Left lung (tissue), 10 donors: Measurements from ENCODE around the gene CCDC15. TPM values are rescaled to one million over a fixed set of nuclear protein-coding genes. Genes with fewer than 3 reads are reported as not detected.
A peak's percentile ranks its signal among the peaks of the same experiment; 100 is the strongest.

Experiments
- ATAC-seq: fragments of 200-7000 bp; cut with Tn5 transposase; one replicate; pipeline ENCODE4 v1.9.1; 2020; ENCODE audit warnings: moderate library complexity
- DNase-seq, 4 donors: peaks; one replicate each; pipeline ENCODE4 v3.0.0-alpha.2; 2013 to 2020
- H3K27ac ChIP-seq, 2 donors: fragments of 200-600 bp; sonication (generic) in 1 of 2; one replicate each; pipeline versions ENCODE4 v1.5.0 to v1.8.0; 2020 to 2021
- H3K27me3 ChIP-seq, 2 donors: fragments of 200-600 bp; sonication (generic) in 1 of 2; one replicate each; pipeline versions ENCODE4 v1.5.0 to v1.8.0; 2020 to 2021
- H3K36me3 ChIP-seq, 2 donors: fragments of 200-600 bp; sonication (generic) in 1 of 2; one replicate each; pipeline versions ENCODE4 v1.5.0 to v1.8.0; 2020 to 2021
- H3K4me1 ChIP-seq, 2 donors: fragments of 200-600 bp; one replicate each; pipeline ENCODE4 v1.8.0; 2021
- H3K4me3 ChIP-seq, 2 donors: fragments of 200-600 bp; sonication (generic) in 1 of 2; one replicate each; pipeline versions ENCODE4 v1.5.0 to v1.8.0; 2020 to 2021; ENCODE audit warnings: mild to moderate bottlenecking in 1 of 2
- H3K9me3 ChIP-seq, 2 donors: fragments of 200-600 bp; sonication (generic) in 1 of 2; one replicate each; pipeline versions ENCODE4 v1.5.0 to v1.8.0; 2020 to 2021
- CTCF ChIP-seq, 2 donors: fragments of 200-600 bp; sonication (generic) in 1 of 2; IDR thresholded peaks; one replicate each; pipeline versions ENCODE4 v1.5.0 to v1.8.0; 2021; ENCODE audit warnings: antibody characterized with exemption in 2 of 2
- intact Hi-C, 2 donors: fragments of 100-400 bp; cut with DNase I; formaldehyde crosslinking; loops; one replicate each; pipeline versions ENCODE4 v1.11.2 to v1.14.2; 2022
- polyA plus RNA-seq, 6 donors: library from polyadenylated mRNA; unstranded; fragments of 120-200 nt; gene quantifications; one replicate each; pipeline ENCODE4 v1.2.1, GENCODE V29; 2013; ENCODE audit not compliant: insufficient read length in 6 of 6
- total RNA-seq, 2 donors: library from RNA; stranded (reverse); fragmentation: NEBNext Ultra II Directional; extraction: Animal tissue kit (Norgen Biotek cat#: 25700); gene quantifications; one replicate each; pipeline ENCODE4 v1.2.1, GENCODE V29; 2021
- donor health status: DM: no; HTN: yes; CAD: no.
- donor health status: DM: no; HTN: no; CAD: no.

Gene CCDC15
- total and polyA plus RNA-seq, 8 donors: 1.7 to 10.1 (median 6.4) TPM

GRCh38 chr11:124946735-124947141, 7.3 kb upstream of the CCDC15 start:
- peaks cover 0 to 8% of the 10 kb centered on the region in 2 donors for H3K9me3 ChIP-seq
- no peaks in the 10 kb centered on the region for H3K36me3 ChIP-seq
- intact Hi-C loops: no loop called here
- TF ChIP-seq CTCF (IDR thresholded peaks at IDR 0.05): no peak
- ATAC-seq (no peak), DNase-seq (no peak)
- no peak overlapping the region for H3K4me3 ChIP-seq
- no peak overlapping the region for H3K27ac ChIP-seq
- H3K27me3 ChIP-seq: no peaks in the 10 kb centered on the region
- H3K4me1 ChIP-seq: no peaks in the 10 kb centered on the region

- H3K27ac ChIP-seq: no peak overlapping the region
- H3K4me3 ChIP-seq: no peak overlapping the region
- DNase-seq (no peak), ATAC-seq (no peak)
- TF ChIP-seq CTCF (IDR thresholded peaks at IDR 0.05): no peak
- intact Hi-C loops: no loop called here
- H3K4me1 ChIP-seq: peaks cover 0 to 13% of the 10 kb centered on the region in 2 donors
- H3K27me3 ChIP-seq: no peaks in the 10 kb centered on the region
- peaks cover 0 to 8% of the 10 kb centered on the region in 2 donors for H3K9me3 ChIP-seq
- H3K36me3 ChIP-seq: no peaks in the 10 kb centered on the region
These were observed 3.2 kb upstream of the CCDC15 start for GRCh38 chr11:124950601-124951330.

GRCh38 chr11:124951341-124951740, 2.7 kb upstream of the CCDC15 start:
- ATAC-seq: no peak
- no peak for TF ChIP-seq CTCF (IDR thresholded peaks at IDR 0.05)
- intact Hi-C loops: no loop called here
- H3K36me3 ChIP-seq: no peaks in the 10 kb centered on the region
- H3K4me3 ChIP-seq: no peak overlapping the region
- peaks cover 0 to 8% of the 10 kb centered on the region in 2 donors for H3K9me3 ChIP-seq
- no peaks in the 10 kb centered on the region for H3K27me3 ChIP-seq
- no peak for DNase-seq
- H3K27ac ChIP-seq: no peak overlapping the region
- H3K4me1 ChIP-seq: peaks cover 0 to 13% of the 10 kb centered on the region in 2 donors

- H3K4me3 ChIP-seq: peak overlapping the region; percentile 66
- ATAC-seq (no peak), DNase-seq (no peak)
- H3K9me3 ChIP-seq: no peaks in the 10 kb centered on the region
- H3K36me3 ChIP-seq: no peaks in the 10 kb centered on the region
- no peaks in the 10 kb centered on the region for H3K27me3 ChIP-seq
- H3K27ac ChIP-seq: peak overlapping the region; percentile 28 to 80
- intact Hi-C loops: no loop called here
- peaks cover 0 to 13% of the 10 kb centered on the region in 2 donors for H3K4me1 ChIP-seq
- no peak for TF ChIP-seq CTCF (IDR thresholded peaks at IDR 0.05)
These were observed 571 bp downstream of the CCDC15 start for GRCh38 chr11:124954590-124954955.

- H3K4me3 ChIP-seq: no peak overlapping the region
- H3K36me3 ChIP-seq: no peaks in the 10 kb centered on the region
- H3K27ac ChIP-seq: no peak overlapping the region
- intact Hi-C loops: no loop called here
- no peak for ATAC-seq
- DNase-seq: no peak
- no peaks in the 10 kb centered on the region for H3K27me3 ChIP-seq
- peaks cover 0 to 13% of the 10 kb centered on the region in 2 donors for H3K4me1 ChIP-seq
- no peak for TF ChIP-seq CTCF (IDR thresholded peaks at IDR 0.05)
- no peaks in the 10 kb centered on the region for H3K9me3 ChIP-seq
These were observed 1.0 kb downstream of the CCDC15 start for GRCh38 chr11:124955035-124955434.
